Loucy (cell line): ENCODE results near the gene ATP10D.

ENCODE experiments used
- CTCF ChIP-seq: fragments of 200-600 bp; sonication (generic); conservative IDR thresholded peaks from 2 replicates; pipeline ENCODE4 v1.5.1; 2014; ENCODE audit warnings: mild to moderate bottlenecking, antibody characterized with exemption, low read length
- EZH2phosphoT487 ChIP-seq: fragments of 200-600 bp; IDR thresholded peaks from 2 replicates; pipeline ENCODE4 v1.6.1; 2018; ENCODE audit warnings: antibody characterized with exemption, mild to moderate bottlenecking, moderate library complexity, borderline replicate concordance

DNA sequence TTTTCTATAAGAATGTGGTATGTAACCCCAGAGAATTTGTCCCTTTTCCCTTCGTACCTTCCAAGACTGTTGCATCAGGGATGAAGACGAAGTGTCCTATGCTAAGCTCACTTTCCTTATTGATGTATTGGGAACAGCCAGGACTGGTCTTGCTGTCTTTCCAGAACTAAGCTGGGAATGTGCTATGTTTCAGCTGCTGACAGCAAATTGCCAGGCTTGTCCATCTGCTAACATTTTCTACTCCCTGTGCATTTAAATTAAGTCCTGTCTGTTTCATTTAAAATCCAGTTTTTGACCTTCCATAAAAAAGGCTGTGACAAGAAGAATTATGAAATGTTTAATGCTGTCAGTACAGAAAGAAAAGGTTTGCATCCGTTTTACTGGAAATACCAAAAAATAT is 87.9 kb downstream of the ATP10D start:
- TF ChIP-seq CTCF = no peak
- TF ChIP-seq EZH2phosphoT487 = no peak
